B cell (primary cell): ENCODE data around the gene CLECL1. TPM values are rescaled to one million over a fixed set of nuclear protein-coding genes. Genes with fewer than 3 reads are reported as not detected.
A peak's percentile ranks its signal among the peaks of the same experiment; 100 is the strongest.

Source experiments
- ATAC-seq: fragments of 200-7000 bp; cut with Tn5 transposase; one replicate; pipeline ENCODE4 v1.10.0; 2021; ENCODE audit warnings: low read depth, mild to moderate bottlenecking, moderate number of reproducible peaks, moderate library complexity
- CTCF ChIA-PET: fragments of 350-600 bp; sonication (Branson Sonifier 250); formaldehyde crosslinking; loops from one replicate; lab custom pipeline; 2021; ENCODE audit warnings: antibody characterized with exemption, inconsistent platforms; lab: Charles Lee
- POLR2A ChIA-PET: fragments of 350-600 bp; sonication (Branson Sonifier 250); formaldehyde crosslinking; loops from one replicate; lab custom pipeline; 2021; ENCODE audit warnings: antibody characterized with exemption; lab: Charles Lee
- DNase-seq: peaks from one replicate; pipeline ENCODE4 v3.0.0; 2013
- H2AFZ ChIP-seq: 2 replicates; pipeline ENCODE4 v1.6.1; 2012; ENCODE audit warnings: mild to moderate bottlenecking, low read depth, low read length; ENCODE audit not compliant: insufficient read depth, poor library complexity, severe bottlenecking
- H3K27ac ChIP-seq, 2 donors: 1 replicate in 1 of 2; 2 replicates in 1 of 2; pipeline ENCODE4 v1.5.1; 2012 to 2013; ENCODE audit warnings: low read length in 2 of 2, mild to moderate bottlenecking in 2 of 2, moderate library complexity in 1 of 2
- H3K27me3 ChIP-seq, 4 experiments: fragments of 200-600 bp in 1 of 4; sonication (generic) in 1 of 4; replicated peaks in 1 of 4; 1 replicate in 2 of 4; 2 replicates in 2 of 4; pipeline versions ENCODE4 v1.6.1 to v1.7.0; 2013 to 2016; ENCODE audit warnings: low read length in 3 of 4, mild to moderate bottlenecking in 2 of 4, mixed read lengths in 1 of 4, moderate library complexity in 1 of 4; ENCODE audit not compliant: insufficient read depth in 4 of 4, control insufficient read depth in 3 of 4; ENCODE audit errors: control extremely low read depth in 1 of 4
- H3K36me3 ChIP-seq, 2 experiments: replicated peaks in 1 of 2; 1 replicate in 1 of 2; 2 replicates in 1 of 2; pipeline versions ENCODE4 v1.6.1 to v1.7.1; 2013; ENCODE audit warnings: low read length in 1 of 2; ENCODE audit not compliant: insufficient read depth in 2 of 2, control insufficient read depth in 1 of 2; ENCODE audit errors: control extremely low read depth in 1 of 2, extremely low read depth in 1 of 2
- H3K4me1 ChIP-seq, 2 donors: fragments of 200-600 bp in 1 of 2; sonication (generic) in 1 of 2; 1 replicate in 1 of 2; 2 replicates in 1 of 2; pipeline versions ENCODE4 v1.5.1 to v1.6.1; 2013 to 2017; ENCODE audit warnings: low read length in 2 of 2; ENCODE audit not compliant: control insufficient read depth in 2 of 2, insufficient read depth in 2 of 2
- H3K4me2 ChIP-seq: replicated peaks from 2 replicates; pipeline ENCODE3; 2012; ENCODE audit warnings: mild to moderate bottlenecking, low read depth, low read length; ENCODE audit not compliant: poor library complexity, severe bottlenecking
- H3K4me3 ChIP-seq, 5 experiments: fragments of 200-600 bp in 1 of 5; sonication (generic) in 1 of 5; 1 replicate in 3 of 5; 2 replicates in 2 of 5; pipeline versions ENCODE4 v1.5.1 to v1.7.0; 2011 to 2016; ENCODE audit warnings: low read length in 4 of 5, mild to moderate bottlenecking in 4 of 5, low read depth in 2 of 5, control low read depth in 1 of 5, moderate library complexity in 1 of 5; ENCODE audit not compliant: insufficient read depth in 1 of 5; ENCODE audit errors: control extremely low read depth in 1 of 5, extremely low read depth in 1 of 5
- H3K79me2 ChIP-seq: fragments of 200-600 bp; sonication (generic); one replicate; pipeline ENCODE4 v1.6.0; 2016; ENCODE audit warnings: low read length; ENCODE audit not compliant: control insufficient read depth, insufficient read depth
- H3K9ac ChIP-seq: fragments of 200-600 bp; sonication (generic); 2 replicates; pipeline ENCODE4 v1.6.1; 2017; ENCODE audit warnings: mild to moderate bottlenecking, low read length, moderate library complexity
- H3K9me3 ChIP-seq, 3 donors: one replicate each; pipeline versions ENCODE4 v1.6.1 to v1.7.1; 2013; ENCODE audit warnings: low read length in 2 of 3; ENCODE audit not compliant: control insufficient read depth in 2 of 3, insufficient read depth in 1 of 3; ENCODE audit errors: control extremely low read depth in 1 of 3
- H4K20me1 ChIP-seq: 2 replicates; pipeline ENCODE4 v1.6.0; 2012; ENCODE audit warnings: mild to moderate bottlenecking, low read length; ENCODE audit not compliant: insufficient read depth, control insufficient read depth, poor library complexity, severe bottlenecking
- H3K27ac Mint-ChIP-seq: one replicate; pipeline ENCODE4 v1.8.0; 2021; ENCODE audit warnings: mixed read lengths
- H3K27me3 Mint-ChIP-seq: one replicate; pipeline ENCODE4 v1.8.0; 2021; ENCODE audit warnings: mixed read lengths
- H3K4me1 Mint-ChIP-seq: one replicate; pipeline ENCODE4 v1.8.0; 2021; ENCODE audit warnings: mixed read lengths
- H3K4me3 Mint-ChIP-seq: one replicate; pipeline ENCODE4 v1.8.0; 2021; ENCODE audit warnings: mixed read lengths
- H3K9me3 Mint-ChIP-seq: one replicate; pipeline ENCODE4 v1.8.0; 2022; ENCODE audit warnings: mixed read lengths; ENCODE audit not compliant: insufficient read depth
- EZH2 ChIP-seq: IDR thresholded peaks from 2 replicates; pipeline ENCODE4 v1.6.1; 2012; ENCODE audit warnings: borderline replicate concordance, low read depth, mild to moderate bottlenecking, moderate library complexity, low read length; ENCODE audit not compliant: insufficient read depth, poor library complexity, severe bottlenecking
- WGBS: methylation state at CpG from one replicate; pipeline ENCODE4 v1.1.5; 2013; ENCODE audit warnings: missing lambda C conversion rate; ENCODE audit not compliant: insufficient coverage; 5-methylcytosine and 5-hydroxymethylcytosine counted together
- intact Hi-C: fragments of 100-400 bp; cut with micrococcal nuclease; formaldehyde crosslinking; loops from one replicate; pipeline ENCODE4 v1.10.0; 2022
- polyA plus RNA-seq: library from polyadenylated mRNA; depleted of rRNA; stranded (reverse); fragments of >200 nt; gene quantifications from 2 replicates; pipeline ENCODE4 v1.2.3, GENCODE V29; 2012
- total RNA-seq, 2 donors: library from RNA; stranded (reverse); fragments of 120-200 nt in 1 of 2; gene quantifications; 1 replicate in 1 of 2; 2 replicates in 1 of 2; pipeline versions ENCODE4 v1.2.3 to v1.2.4, GENCODE V29; 2013 to 2022
- TF ChIP-seq, protein P1 (sequence below): fragments of 200-600 bp; IDR thresholded peaks from one replicate; pipeline ENCODE4 v1.8.0; 2022; ENCODE audit warnings: antibody characterized with exemption, mild to moderate bottlenecking

The CLECL1 gene
- total and polyA plus RNA-seq, 2 donors (not counting 1 experiment from before 2014, with no cell fraction given): 30.7 to 51.4 TPM

DNA sequence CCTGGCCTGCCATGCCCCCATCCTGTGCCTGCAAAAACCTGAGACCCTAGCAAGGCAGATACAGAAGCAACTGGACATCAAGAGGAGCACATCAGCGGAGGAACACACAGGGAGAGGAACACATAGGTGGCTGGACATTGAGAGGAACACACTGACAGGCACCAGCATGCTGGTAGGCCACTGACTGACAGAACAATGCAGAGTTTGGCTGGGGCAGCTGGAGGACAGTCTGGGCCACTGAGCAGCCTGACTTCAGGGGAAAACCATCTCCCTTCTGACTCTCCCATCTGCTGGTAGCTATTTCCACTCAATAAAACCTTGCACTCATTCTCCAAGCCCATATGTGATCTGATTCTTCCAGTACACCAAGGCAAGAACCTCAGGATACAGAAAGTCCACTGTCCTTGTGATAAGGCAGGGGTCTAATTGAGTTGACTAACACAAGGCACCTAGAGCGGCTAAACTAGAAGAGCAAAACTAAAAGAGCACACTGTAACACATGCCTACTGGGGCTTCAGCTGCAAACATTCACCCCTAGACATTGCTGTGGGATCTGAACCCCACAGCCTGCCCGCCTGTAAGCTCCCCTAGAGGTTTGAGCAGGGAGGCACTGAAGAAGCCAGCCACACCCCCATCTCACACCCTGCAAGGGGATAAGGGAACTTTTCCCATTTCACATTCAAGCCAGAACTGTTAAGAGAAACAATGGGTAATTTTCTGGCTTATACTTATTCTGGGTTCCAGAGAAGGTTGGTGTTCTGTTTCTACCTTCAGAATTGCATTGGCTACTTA is 22.1 kb downstream of the CLECL1 start:
- peaks cover 21% of the 10 kb centered on the region for H3K79me2 ChIP-seq
- no peaks in the 10 kb centered on the region for H3K27me3 ChIP-seq
- Mint-ChIP-seq H3K27ac (peak overlapping the region; percentile 87), H3K4me3 (peak overlapping the region; percentile 26), H3K9me3 (no peaks in the 10 kb centered on the region), H3K27me3 (no peaks in the 10 kb centered on the region), H3K4me1 (peaks cover 96% of the 10 kb centered on the region)
- TF ChIP-seq EZH2: no peak
- CTCF ChIA-PET: interaction anchor here (0.7 to 7.8 kb wide), 18 partner anchors 9 to 88 kb away, joined by 3 to 81 read pairs (median 5); partner anchors contain the start of gene CLECL1
- peaks cover 94 to 95% of the 10 kb centered on the region in 2 donors for H3K4me1 ChIP-seq
- H3K4me3 ChIP-seq: no peak overlapping the region
- 90% methylated on average over 2 of the region's 3 CpGs for WGBS
- ATAC-seq (no peak), DNase-seq (no peak)
- H4K20me1 ChIP-seq: no peaks in the 10 kb centered on the region
- peak overlapping the region; percentile 40 for H3K4me2 ChIP-seq
- peak overlapping the region in 1 of 2 donors; percentile 91 for H3K27ac ChIP-seq
- H3K9ac ChIP-seq: no peak overlapping the region
- POLR2A ChIA-PET: interaction anchor here (0.7 to 1.6 kb wide), 3 partner anchors 19 to 63 kb away, joined by 3 to 7 read pairs (median 4); partner anchors contain the start of gene CLEC2D
- H3K36me3 ChIP-seq: no peaks in the 10 kb centered on the region
- intact Hi-C loops: no loop called here
- H2AFZ ChIP-seq: no peak overlapping the region
- H3K9me3 ChIP-seq: peaks cover 0 to 3% (median 0%) of the 10 kb centered on the region in 3 donors

DNA sequence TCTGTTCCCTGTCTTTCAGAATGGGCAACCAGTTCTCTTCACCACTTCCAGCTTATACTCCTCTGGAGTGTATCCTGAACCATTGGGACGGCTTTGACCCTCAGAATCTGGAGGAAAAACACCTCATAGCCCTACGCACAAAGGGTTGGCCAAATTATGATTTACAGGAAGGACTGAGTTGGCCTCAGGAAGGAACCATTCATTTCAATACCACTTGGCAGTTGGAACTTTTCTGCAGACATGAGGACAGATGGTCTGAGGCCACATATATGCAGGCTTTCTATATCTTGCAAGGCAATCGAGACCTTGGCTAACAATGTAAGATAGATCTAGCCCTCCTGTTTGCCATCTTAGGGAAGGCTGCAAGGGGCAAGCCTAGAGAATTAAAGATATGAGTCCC is 24.0 kb downstream of the CLECL1 start:
- H3K27ac ChIP-seq: peak overlapping the region in 1 of 2 donors; percentile 92
- H3K4me2 ChIP-seq: no peak overlapping the region
- 86% methylated on average over 1 of the region's 3 CpGs for WGBS
- no peaks in the 10 kb centered on the region for H3K27me3 ChIP-seq
- peaks cover 89% of the 10 kb centered on the region for H3K4me1 Mint-ChIP-seq
- DNase-seq (no peak), ATAC-seq (no peak)
- H3K4me3 Mint-ChIP-seq: no peak overlapping the region
- H3K9me3 ChIP-seq: peaks cover 0 to 4% (median 3%) of the 10 kb centered on the region in 3 donors
- H3K27me3 Mint-ChIP-seq: no peaks in the 10 kb centered on the region
- peaks cover 2% of the 10 kb centered on the region for H3K9me3 Mint-ChIP-seq
- H3K79me2 ChIP-seq: peaks cover 31% of the 10 kb centered on the region
- no peaks in the 10 kb centered on the region for H3K36me3 ChIP-seq
- intact Hi-C loops: loop anchor here (1.0 to 5.0 kb wide), 2 partner anchors 37 to 75 kb away; no protein-coding TSS in a partner anchor
- H4K20me1 ChIP-seq: no peaks in the 10 kb centered on the region
- TF ChIP-seq, protein P1, sequence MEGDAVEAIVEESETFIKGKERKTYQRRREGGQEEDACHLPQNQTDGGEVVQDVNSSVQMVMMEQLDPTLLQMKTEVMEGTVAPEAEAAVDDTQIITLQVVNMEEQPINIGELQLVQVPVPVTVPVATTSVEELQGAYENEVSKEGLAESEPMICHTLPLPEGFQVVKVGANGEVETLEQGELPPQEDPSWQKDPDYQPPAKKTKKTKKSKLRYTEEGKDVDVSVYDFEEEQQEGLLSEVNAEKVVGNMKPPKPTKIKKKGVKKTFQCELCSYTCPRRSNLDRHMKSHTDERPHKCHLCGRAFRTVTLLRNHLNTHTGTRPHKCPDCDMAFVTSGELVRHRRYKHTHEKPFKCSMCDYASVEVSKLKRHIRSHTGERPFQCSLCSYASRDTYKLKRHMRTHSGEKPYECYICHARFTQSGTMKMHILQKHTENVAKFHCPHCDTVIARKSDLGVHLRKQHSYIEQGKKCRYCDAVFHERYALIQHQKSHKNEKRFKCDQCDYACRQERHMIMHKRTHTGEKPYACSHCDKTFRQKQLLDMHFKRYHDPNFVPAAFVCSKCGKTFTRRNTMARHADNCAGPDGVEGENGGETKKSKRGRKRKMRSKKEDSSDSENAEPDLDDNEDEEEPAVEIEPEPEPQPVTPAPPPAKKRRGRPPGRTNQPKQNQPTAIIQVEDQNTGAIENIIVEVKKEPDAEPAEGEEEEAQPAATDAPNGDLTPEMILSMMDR: no peak
- no peak for TF ChIP-seq EZH2
- ChIA-PET CTCF (interaction anchor here (0.7 to 7.8 kb wide), 25 partner anchors 9 to 89 kb away, joined by 3 to 81 read pairs (median 4); partner anchors contain the start of gene CLECL1), POLR2A (interaction anchor here (1.1 to 2.9 kb wide), 4 partner anchors 24 to 61 kb away, joined by 3 to 10 read pairs (median 4); partner anchors contain the start of gene CLECL1)
- H2AFZ ChIP-seq: no peak overlapping the region
- H3K9ac ChIP-seq: peak overlapping the region; percentile 1
- peak overlapping the region; percentile 89 for H3K27ac Mint-ChIP-seq
- no peak overlapping the region for H3K4me3 ChIP-seq
- H3K4me1 ChIP-seq: peaks cover 81% of the 10 kb centered on the region in 2 donors
